SK-N-SH treated with all-trans-retinoic acid at 6 μM for 48 hours (cell line): ENCODE data around the gene MKNK2.

Experiments
- ATAC-seq: fragments of 200-7000 bp; cut with Tn5 transposase; 3 replicates; pipeline ENCODE4 v1.9.1; 2020; ENCODE audit warnings: mild to moderate bottlenecking, moderate library complexity
- ARNTL ChIP-seq: fragments of 450-650 bp; formaldehyde crosslinking; IDR thresholded peaks from 2 replicates; pipeline ENCODE4 v1.5.0; 2020; ENCODE audit warnings: low read depth, mild to moderate bottlenecking, moderate library complexity, borderline replicate concordance
- BACH2 ChIP-seq: fragments of 250-450 bp; sonication (Bioruptor Pico); IDR thresholded peaks from 2 replicates; pipeline ENCODE4 v1.9.0; 2021; ENCODE audit warnings: mild to moderate bottlenecking, borderline replicate concordance
- CREB5 ChIP-seq: fragments of 250-450 bp; sonication (Bioruptor Pico); IDR thresholded peaks from 2 replicates; pipeline ENCODE4 v1.5.1; 2020; ENCODE audit warnings: low read depth, mild to moderate bottlenecking, moderate library complexity
- CSDC2 ChIP-seq: fragments of 250-450 bp; sonication (Bioruptor Pico); IDR thresholded peaks from 2 replicates; pipeline ENCODE4 v1.5.0; 2020; ENCODE audit warnings: mild to moderate bottlenecking, moderate library complexity
- ESRRG ChIP-seq: fragments of 250-450 bp; sonication (Bioruptor Pico); IDR thresholded peaks from 2 replicates; pipeline ENCODE4 v1.6.1; 2021; ENCODE audit warnings: mild to moderate bottlenecking
- GLIS3 ChIP-seq: fragments of 250-450 bp; sonication (Bioruptor Pico); IDR thresholded peaks from 2 replicates; pipeline ENCODE4 v1.5.0; 2020; ENCODE audit warnings: mild to moderate bottlenecking, moderate library complexity
- PATZ1 ChIP-seq: fragments of 250-450 bp; sonication (Bioruptor Pico); IDR thresholded peaks from 2 replicates; pipeline ENCODE4 v1.8.0; 2020; ENCODE audit warnings: mild to moderate bottlenecking, moderate library complexity, borderline replicate concordance
- PPARA ChIP-seq: fragments of 250-450 bp; sonication (Bioruptor Pico); IDR thresholded peaks from 2 replicates; pipeline ENCODE4 v1.5.0; 2020; ENCODE audit warnings: mild to moderate bottlenecking, borderline replicate concordance
- RARB ChIP-seq: fragments of 250-450 bp; sonication (Bioruptor Pico); IDR thresholded peaks from 2 replicates; pipeline ENCODE4 v1.8.0; 2021; ENCODE audit warnings: mild to moderate bottlenecking, moderate library complexity
- SNAI2 ChIP-seq: fragments of 250-450 bp; sonication (Bioruptor Pico); IDR thresholded peaks from 2 replicates; pipeline ENCODE4 v1.5.0; 2020; ENCODE audit warnings: mild to moderate bottlenecking, moderate library complexity
- TOX ChIP-seq: fragments of 250-450 bp; sonication (Bioruptor Pico); IDR thresholded peaks from 2 replicates; pipeline ENCODE4 v1.8.0; 2021; ENCODE audit warnings: mild to moderate bottlenecking, moderate library complexity, borderline replicate concordance
- TSHZ2 ChIP-seq: fragments of 250-450 bp; sonication (Bioruptor Pico); IDR thresholded peaks from 2 replicates; pipeline ENCODE4 v1.5.0; 2020; ENCODE audit warnings: mild to moderate bottlenecking, moderate library complexity
- ZC3H10 ChIP-seq: fragments of 250-450 bp; sonication (Bioruptor Pico); IDR thresholded peaks from 2 replicates; pipeline ENCODE4 v1.5.1; 2021; ENCODE audit warnings: mild to moderate bottlenecking, moderate library complexity
- ZFP3 ChIP-seq: fragments of 250-450 bp; sonication (Bioruptor Pico); IDR thresholded peaks from 2 replicates; pipeline ENCODE4 v1.5.0; 2020; ENCODE audit warnings: mild to moderate bottlenecking, moderate library complexity
- ZFP30 ChIP-seq: fragments of 450-650 bp; formaldehyde crosslinking; IDR thresholded peaks from 2 replicates; pipeline ENCODE4 v1.5.0; 2022; ENCODE audit warnings: mild to moderate bottlenecking, moderate library complexity
- ZNF565 ChIP-seq: fragments of 450-650 bp; formaldehyde crosslinking; conservative IDR thresholded peaks from 2 replicates; pipeline ENCODE4 v1.5.0; 2020; ENCODE audit warnings: low read depth, mild to moderate bottlenecking, moderate library complexity
- ZNF70 ChIP-seq: fragments of 450-650 bp; formaldehyde crosslinking; IDR thresholded peaks from 2 replicates; pipeline ENCODE4 v1.5.0; 2020; ENCODE audit warnings: mild to moderate bottlenecking, moderate library complexity
- ZNF8 ChIP-seq: fragments of 450-650 bp; formaldehyde crosslinking; IDR thresholded peaks from 2 replicates; pipeline ENCODE4 v1.5.0; 2020; ENCODE audit warnings: mild to moderate bottlenecking, moderate library complexity
- TF ChIP-seq, protein P1 (sequence below): fragments of 250-450 bp; sonication (Bioruptor Pico); IDR thresholded peaks from 2 replicates; pipeline ENCODE4 v1.8.0; 2021; ENCODE audit warnings: low read depth, mild to moderate bottlenecking, moderate library complexity, borderline replicate concordance

MKNK2 gene

DNA sequence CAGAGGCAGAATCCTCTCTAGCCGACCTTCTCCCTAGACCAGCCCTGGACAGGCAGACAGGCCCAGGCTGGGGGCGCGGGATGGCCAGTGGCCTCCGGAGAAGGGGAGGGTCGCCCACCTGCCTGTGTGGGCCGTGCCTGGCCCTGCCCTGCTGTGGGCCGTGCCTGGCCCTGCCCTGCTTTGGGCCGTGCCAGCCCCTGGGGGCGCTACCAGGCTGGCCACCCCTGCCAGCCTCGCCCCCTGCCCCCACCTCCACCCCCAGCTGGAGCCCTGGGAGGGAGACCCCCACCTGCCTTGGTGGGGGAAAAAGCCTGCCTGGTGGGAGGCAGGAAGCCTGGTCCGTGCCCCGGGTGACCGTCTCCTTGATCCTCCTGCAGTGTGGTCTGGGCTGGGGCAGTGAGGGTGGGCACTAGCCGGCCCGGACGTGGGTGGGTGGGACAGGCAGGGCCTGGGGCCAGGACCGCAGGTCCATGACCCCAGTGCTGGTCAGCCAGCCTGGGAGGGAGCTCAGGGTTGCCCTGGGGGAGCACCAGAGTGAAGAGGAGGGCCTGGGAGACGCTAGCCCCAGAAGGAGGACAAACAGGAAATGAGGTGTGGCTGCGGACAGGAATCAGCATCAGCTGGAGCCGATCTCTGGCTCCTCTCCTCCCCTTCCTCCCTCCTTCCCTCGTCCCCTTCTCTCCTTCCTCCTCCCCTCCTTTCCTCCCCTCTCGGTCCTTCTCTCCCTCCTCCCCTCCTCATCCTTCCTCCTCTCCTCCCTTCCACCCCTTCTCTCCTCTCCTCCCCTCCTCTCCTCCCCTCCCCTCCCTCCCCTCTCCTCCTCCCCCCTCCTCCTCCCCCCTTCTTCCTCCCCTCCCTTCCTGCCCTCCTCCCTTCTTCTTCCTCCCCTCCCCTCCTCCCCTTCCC lies 5.1 kb upstream of the MKNK2 start:
- peak; percentile 12 for ATAC-seq
- no peak for TF ChIP-seq RARB (CRISPR knock-in tag)
- TF ChIP-seq CSDC2 (CRISPR knock-in tag), result no peak
- TF ChIP-seq ZNF565, result no peak
- no peak for TF ChIP-seq TOX (CRISPR knock-in tag)
- TF ChIP-seq PATZ1 (CRISPR knock-in tag), result no peak
- no peak for TF ChIP-seq CREB5 (CRISPR knock-in tag)
- TF ChIP-seq, protein P1, sequence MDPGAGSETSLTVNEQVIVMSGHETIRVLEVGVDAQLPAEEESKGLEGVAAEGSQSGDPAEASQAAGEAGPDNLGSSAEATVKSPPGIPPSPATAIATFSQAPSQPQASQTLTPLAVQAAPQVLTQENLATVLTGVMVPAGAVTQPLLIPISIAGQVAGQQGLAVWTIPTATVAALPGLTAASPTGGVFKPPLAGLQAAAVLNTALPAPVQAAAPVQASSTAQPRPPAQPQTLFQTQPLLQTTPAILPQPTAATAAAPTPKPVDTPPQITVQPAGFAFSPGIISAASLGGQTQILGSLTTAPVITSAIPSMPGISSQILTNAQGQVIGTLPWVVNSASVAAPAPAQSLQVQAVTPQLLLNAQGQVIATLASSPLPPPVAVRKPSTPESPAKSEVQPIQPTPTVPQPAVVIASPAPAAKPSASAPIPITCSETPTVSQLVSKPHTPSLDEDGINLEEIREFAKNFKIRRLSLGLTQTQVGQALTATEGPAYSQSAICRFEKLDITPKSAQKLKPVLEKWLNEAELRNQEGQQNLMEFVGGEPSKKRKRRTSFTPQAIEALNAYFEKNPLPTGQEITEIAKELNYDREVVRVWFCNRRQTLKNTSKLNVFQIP, result no peak
- TF ChIP-seq ZC3H10 (CRISPR knock-in tag), result no peak
- TF ChIP-seq GLIS3 (CRISPR knock-in tag), result no peak
- TF ChIP-seq ZNF70, result no peak
- TF ChIP-seq ESRRG (CRISPR knock-in tag), result no peak

DNA sequence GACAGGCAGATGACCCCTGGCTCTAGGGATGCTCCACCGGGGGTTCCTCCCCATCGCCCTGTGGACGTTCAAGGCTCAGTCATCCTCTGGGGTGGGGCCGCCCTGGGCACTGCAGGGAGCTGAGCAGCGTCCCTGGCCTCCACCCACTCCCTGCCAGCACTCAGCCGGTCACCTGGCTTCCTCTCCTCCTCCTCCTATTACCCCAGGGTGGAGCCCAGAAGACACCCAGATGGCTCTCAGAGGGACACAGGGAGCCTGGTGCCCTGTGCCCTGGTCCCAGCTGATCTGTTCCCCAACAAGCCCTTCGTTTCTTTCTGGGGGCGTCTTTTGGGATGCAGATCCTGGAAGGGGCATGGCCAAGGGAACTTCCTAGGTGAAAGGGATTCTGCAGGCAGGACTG lies 3.7 kb upstream of the MKNK2 start:
- ATAC-seq, result no peak

DNA sequence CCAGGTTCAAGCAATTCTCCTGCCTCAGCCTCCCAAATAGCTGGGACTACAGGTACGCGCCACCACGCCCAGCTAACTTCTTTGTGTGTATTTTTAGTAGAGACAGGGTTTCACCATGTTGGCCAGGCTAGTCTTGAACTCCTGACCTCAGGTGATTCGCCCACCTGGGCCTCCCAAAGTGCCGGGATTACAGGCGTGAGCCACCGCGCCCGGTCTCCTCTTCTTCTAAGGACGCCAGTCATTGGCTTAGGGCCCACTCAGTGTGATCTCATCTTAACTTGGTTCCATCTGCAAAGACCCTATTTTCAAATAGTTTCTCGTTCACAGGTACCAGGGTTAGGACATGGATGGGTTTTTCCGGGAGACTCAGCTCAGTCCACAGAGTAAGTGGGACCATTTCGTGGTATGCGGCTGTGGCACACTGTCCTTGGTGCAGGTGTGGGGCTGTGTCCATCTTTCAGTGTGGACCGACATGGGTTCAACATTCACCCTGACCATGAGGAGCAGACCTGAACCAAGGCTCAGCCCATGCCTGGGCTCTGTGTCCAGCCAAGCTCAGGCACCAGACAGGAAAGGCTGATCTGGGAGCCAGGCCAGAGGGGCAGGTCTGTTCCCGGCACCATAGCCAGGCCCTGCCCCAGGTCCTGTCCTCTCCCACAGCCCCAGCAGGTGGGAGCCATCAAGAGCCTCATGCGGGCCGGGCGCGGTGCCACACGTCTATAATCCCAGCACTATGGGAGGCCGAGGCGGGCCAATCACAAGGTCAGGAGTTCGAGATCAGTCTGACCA lies 2.8 kb upstream of the MKNK2 start:
- no peak for ATAC-seq
- TF ChIP-seq CREB5 (CRISPR knock-in tag) (no peak), PATZ1 (CRISPR knock-in tag) (no peak), ZC3H10 (CRISPR knock-in tag) (no peak), RARB (CRISPR knock-in tag) (no peak), ARNTL (CRISPR knock-in tag) (no peak), ESRRG (CRISPR knock-in tag) (no peak), TSHZ2 (CRISPR knock-in tag) (no peak), CSDC2 (CRISPR knock-in tag) (no peak), ZNF70 (no peak), SNAI2 (CRISPR knock-in tag) (no peak), ZNF8 (CRISPR knock-in tag) (no peak), GLIS3 (CRISPR knock-in tag) (no peak), BACH2 (CRISPR knock-in tag) (no peak), PPARA (no peak), ZFP30 (CRISPR knock-in tag) (no peak), ZNF565 (no peak)
- TF ChIP-seq, all 23 proteins: peak for 0

More for the DNA sequence above, 3.7 kb upstream of the MKNK2 start:
- TF ChIP-seq ZNF565 (no peak), PPARA (no peak), ZC3H10 (CRISPR knock-in tag) (no peak), RARB (CRISPR knock-in tag) (no peak), BACH2 (CRISPR knock-in tag) (no peak), ARNTL (CRISPR knock-in tag) (no peak), SNAI2 (CRISPR knock-in tag) (no peak), ZFP30 (CRISPR knock-in tag) (no peak), TOX (CRISPR knock-in tag) (no peak), ZFP3 (CRISPR knock-in tag) (no peak)
- TF ChIP-seq, protein P1, result no peak
- TF ChIP-seq, all 23 proteins: peak for 0
